ENCODE results near the gene THEMIS.

THEMIS gene

GRCh38 chr6:127879685-127880084, 21.2 kb downstream of the THEMIS start:
- DNase-seq = peak; percentile 66

GRCh38 chr6:127878115-127878514, 22.7 kb downstream of the THEMIS start:
- DNase-seq = no peak
- Histone ChIP-seq H3K9me3 (replicated peaks; ENCODE audit: insufficient read depth, low read length) (no peaks in the 10 kb centered on the region), H3K79me2 (ENCODE audit: low read length) (no peaks in the 10 kb centered on the region), H3K9ac (ENCODE audit: low read length) (no peak overlapping the region), H2AFZ (ENCODE audit: low read length) (no peak overlapping the region), H4K20me1 (ENCODE audit: insufficient read depth, low read length) (no peaks in the 10 kb centered on the region), H3K36me3 (replicated peaks; ENCODE audit: insufficient read depth, low read length) (no peaks in the 10 kb centered on the region), H3F3A (ENCODE audit: insufficient read depth, low read length) (peaks cover 16% of the 10 kb centered on the region), H3K27me3 (replicated peaks; ENCODE audit: insufficient read depth, low read length) (no peaks in the 10 kb centered on the region), H3K9me2 (replicated peaks; ENCODE audit: insufficient read depth, low read length) (no peaks in the 10 kb centered on the region), H3K4me3 (ENCODE audit: low read length) (no peak overlapping the region), H3K4me2 (ENCODE audit: low read depth, low read length) (no peak overlapping the region), H3K27ac (ENCODE audit: low read length) (no peak overlapping the region), H3K4me1 (ENCODE audit: low read length) (peaks cover 30% of the 10 kb centered on the region)
- TF ChIP-seq EZH2phosphoT487 (IDR thresholded peaks at IDR 0.05; ENCODE audit: low read length) = no peak
- no peak for TF ChIP-seq CTCF (IDR thresholded peaks at IDR 0.05; ENCODE audit: low read length)
- no peak for TF ChIP-seq EZH2 (optimal IDR thresholded peaks at IDR 0.05; ENCODE audit: low read depth, low read length)

More at GRCh38 chr6:127879685-127880084, 21.2 kb downstream of the THEMIS start:
- Histone ChIP-seq H3K79me2 (ENCODE audit: low read length) (no peaks in the 10 kb centered on the region), H3K9me3 (replicated peaks; ENCODE audit: insufficient read depth, low read length) (no peaks in the 10 kb centered on the region), H3K9me2 (replicated peaks; ENCODE audit: insufficient read depth, low read length) (no peaks in the 10 kb centered on the region), H3K27me3 (replicated peaks; ENCODE audit: insufficient read depth, low read length) (no peaks in the 10 kb centered on the region), H3K4me1 (ENCODE audit: low read length) (peaks cover 30% of the 10 kb centered on the region), H3K36me3 (replicated peaks; ENCODE audit: insufficient read depth, low read length) (no peaks in the 10 kb centered on the region), H3F3A (ENCODE audit: insufficient read depth, low read length) (peaks cover 16% of the 10 kb centered on the region), H3K4me2 (ENCODE audit: low read depth, low read length) (peak overlapping the region; percentile 21), H2AFZ (ENCODE audit: low read length) (0 out of 2 replicates have a peak overlapping the region, but pooled peaks have one; percentile 10), H3K4me3 (ENCODE audit: low read length) (no peak overlapping the region; the same call in 1 of the 2 replicates), H3K27ac (ENCODE audit: low read length) (peak overlapping the region; percentile 70; the same call in 1 of the 2 replicates), H4K20me1 (ENCODE audit: insufficient read depth, low read length) (no peaks in the 10 kb centered on the region), H3K9ac (ENCODE audit: low read length) (no peak overlapping the region)
- TF ChIP-seq EZH2 (optimal IDR thresholded peaks at IDR 0.05; ENCODE audit: low read depth, low read length) (no peak), EZH2phosphoT487 (IDR thresholded peaks at IDR 0.05; ENCODE audit: low read length) (no peak), CTCF (IDR thresholded peaks at IDR 0.05; ENCODE audit: low read length) (no peak)

GRCh38 chr6:127877231-127877630, 23.6 kb downstream of the THEMIS start:
- no peak overlapping the region for H2AFZ ChIP-seq (ENCODE audit: low read length)

More at GRCh38 chr6:127877231-127877630, 23.6 kb downstream of the THEMIS start:
- no peaks in the 10 kb centered on the region for H3K36me3 ChIP-seq (replicated peaks; ENCODE audit: insufficient read depth, low read length)
- H3K79me2 ChIP-seq (ENCODE audit: low read length) = no peaks in the 10 kb centered on the region
- no peak overlapping the region for H3K4me2 ChIP-seq (ENCODE audit: low read depth, low read length)
- TF ChIP-seq CTCF (IDR thresholded peaks at IDR 0.05; ENCODE audit: low read length) = no peak
- TF ChIP-seq EZH2phosphoT487 (IDR thresholded peaks at IDR 0.05; ENCODE audit: low read length) = no peak
- no peak for TF ChIP-seq EZH2 (optimal IDR thresholded peaks at IDR 0.05; ENCODE audit: low read depth, low read length)
- no peaks in the 10 kb centered on the region for H3K27me3 ChIP-seq (replicated peaks; ENCODE audit: insufficient read depth, low read length)
- no peak overlapping the region for H3K27ac ChIP-seq (ENCODE audit: low read length)
- peaks cover 16% of the 10 kb centered on the region for H3F3A ChIP-seq (ENCODE audit: insufficient read depth, low read length)
- peaks cover 23% of the 10 kb centered on the region for H3K4me1 ChIP-seq (ENCODE audit: low read length)
- no peak overlapping the region for H3K9ac ChIP-seq (ENCODE audit: low read length)
- no peaks in the 10 kb centered on the region for H3K9me3 ChIP-seq (replicated peaks; ENCODE audit: insufficient read depth, low read length)
- H4K20me1 ChIP-seq (ENCODE audit: insufficient read depth, low read length) = no peaks in the 10 kb centered on the region
- no peaks in the 10 kb centered on the region for H3K9me2 ChIP-seq (replicated peaks; ENCODE audit: insufficient read depth, low read length)
- no peak overlapping the region for H3K4me3 ChIP-seq (ENCODE audit: low read length)
- no peak for DNase-seq

Data from MM.1S (cell line).